IPS-NIHi7 (cell line): Measurements from ENCODE around the gene LRP1-AS.

Experiments used
- DNase-seq: peaks from one replicate; pipeline ENCODE4 v3.0.0; 2012; ENCODE audit warnings: mixed read lengths; ENCODE audit errors: extremely low spot score

The LRP1-AS gene

GRCh38 chr12:57160741-57161140 lies 13.3 kb upstream of the LRP1-AS start:
- DNase-seq, result no peak

- DNase-seq, result no peak
These were observed 12.6 kb upstream of the LRP1-AS start for GRCh38 chr12:57160040-57160439.

GRCh38 chr12:57159311-57159710 lies 11.9 kb upstream of the LRP1-AS start:
- DNase-seq, result no peak

- no peak for DNase-seq
These were observed 11.2 kb upstream of the LRP1-AS start for GRCh38 chr12:57158665-57159064.

GRCh38 chr12:57158186-57158585 lies 10.8 kb upstream of the LRP1-AS start:
- no peak for DNase-seq

GRCh38 chr12:57157588-57158173 lies 10.3 kb upstream of the LRP1-AS start:
- DNase-seq, result no peak

- DNase-seq, result no peak
These were observed 9.4 kb upstream of the LRP1-AS start for GRCh38 chr12:57156701-57157403.

GRCh38 chr12:57154804-57155434 lies 7.5 kb upstream of the LRP1-AS start:
- DNase-seq, result no peak

GRCh38 chr12:57154076-57154475 lies 6.7 kb upstream of the LRP1-AS start:
- DNase-seq, result no peak

GRCh38 chr12:57153415-57153997 lies 6.1 kb upstream of the LRP1-AS start:
- DNase-seq, result no peak

GRCh38 chr12:57152639-57153038 lies 5.2 kb upstream of the LRP1-AS start:
- DNase-seq, result no peak

- DNase-seq, result no peak
These were observed 4.6 kb upstream of the LRP1-AS start for GRCh38 chr12:57151741-57152630.

GRCh38 chr12:57150400-57151000 lies 3.1 kb upstream of the LRP1-AS start:
- DNase-seq, result no peak

GRCh38 chr12:57149245-57149900 lies 2.0 kb upstream of the LRP1-AS start:
- DNase-seq, result no peak

- DNase-seq, result no peak
These were observed 1.2 kb upstream of the LRP1-AS start for GRCh38 chr12:57148469-57149244.

GRCh38 chr12:57146092-57146491 lies 1.3 kb downstream of the LRP1-AS start:
- DNase-seq, result no peak

GRCh38 chr12:57145460-57146059 lies 1.9 kb downstream of the LRP1-AS start:
- DNase-seq, result no peak

GRCh38 chr12:57143454-57143853 lies 4.0 kb downstream of the LRP1-AS start:
- DNase-seq, result no peak

- DNase-seq, result no peak
These were observed 4.7 kb downstream of the LRP1-AS start for GRCh38 chr12:57142727-57143126.

- DNase-seq, result no peak
These were observed 5.3 kb downstream of the LRP1-AS start for GRCh38 chr12:57142121-57142520.
